SK-N-SH treated with all-trans-retinoic acid at 6 μM for 48 hours (cell line): ENCODE measurements around the gene TAF5L.

ENCODE experiments used
- ATAC-seq: fragments of 200-7000 bp; cut with Tn5 transposase; 3 replicates; pipeline ENCODE4 v1.9.1; 2020; ENCODE audit warnings: mild to moderate bottlenecking, moderate library complexity
- BACH2 ChIP-seq: fragments of 250-450 bp; sonication (Bioruptor Pico); IDR thresholded peaks from 2 replicates; pipeline ENCODE4 v1.9.0; 2021; ENCODE audit warnings: mild to moderate bottlenecking, borderline replicate concordance
- CSDC2 ChIP-seq: fragments of 250-450 bp; sonication (Bioruptor Pico); IDR thresholded peaks from 2 replicates; pipeline ENCODE4 v1.5.0; 2020; ENCODE audit warnings: mild to moderate bottlenecking, moderate library complexity
- CSRNP3 ChIP-seq: fragments of 250-450 bp; sonication (Bioruptor Pico); IDR thresholded peaks from 2 replicates; pipeline ENCODE4 v1.5.1; 2021; ENCODE audit warnings: mild to moderate bottlenecking, moderate library complexity
- ESRRG ChIP-seq: fragments of 250-450 bp; sonication (Bioruptor Pico); IDR thresholded peaks from 2 replicates; pipeline ENCODE4 v1.6.1; 2021; ENCODE audit warnings: mild to moderate bottlenecking
- ISL1 ChIP-seq: fragments of 250-450 bp; sonication (Bioruptor Pico); IDR thresholded peaks from 2 replicates; pipeline ENCODE4 v2.1.2; 2022; ENCODE audit warnings: mild to moderate bottlenecking, moderate library complexity
- OSR1 ChIP-seq: fragments of 250-450 bp; sonication (Bioruptor Pico); IDR thresholded peaks from 2 replicates; pipeline ENCODE4 v1.8.0; 2022; ENCODE audit warnings: moderate library complexity, mild to moderate bottlenecking, inconsistent platforms
- PATZ1 ChIP-seq: fragments of 250-450 bp; sonication (Bioruptor Pico); IDR thresholded peaks from 2 replicates; pipeline ENCODE4 v1.8.0; 2020; ENCODE audit warnings: mild to moderate bottlenecking, moderate library complexity, borderline replicate concordance
- POU6F1 ChIP-seq: fragments of 250-450 bp; sonication (Bioruptor Pico); IDR thresholded peaks from 2 replicates; pipeline ENCODE4 v1.8.0; 2021; ENCODE audit warnings: low read depth, mild to moderate bottlenecking, moderate library complexity, borderline replicate concordance
- PPARA ChIP-seq: fragments of 250-450 bp; sonication (Bioruptor Pico); IDR thresholded peaks from 2 replicates; pipeline ENCODE4 v1.5.0; 2020; ENCODE audit warnings: mild to moderate bottlenecking, borderline replicate concordance
- RARB ChIP-seq: fragments of 250-450 bp; sonication (Bioruptor Pico); IDR thresholded peaks from 2 replicates; pipeline ENCODE4 v1.8.0; 2021; ENCODE audit warnings: mild to moderate bottlenecking, moderate library complexity
- SNAI2 ChIP-seq: fragments of 250-450 bp; sonication (Bioruptor Pico); IDR thresholded peaks from 2 replicates; pipeline ENCODE4 v1.5.0; 2020; ENCODE audit warnings: mild to moderate bottlenecking, moderate library complexity
- TCF4 ChIP-seq: fragments of 250-450 bp; sonication (Bioruptor Pico); IDR thresholded peaks from 2 replicates; pipeline ENCODE4 v1.8.0; 2021; ENCODE audit warnings: mild to moderate bottlenecking, moderate library complexity, borderline replicate concordance
- TOX ChIP-seq: fragments of 250-450 bp; sonication (Bioruptor Pico); IDR thresholded peaks from 2 replicates; pipeline ENCODE4 v1.8.0; 2021; ENCODE audit warnings: mild to moderate bottlenecking, moderate library complexity, borderline replicate concordance
- ZC3H10 ChIP-seq: fragments of 250-450 bp; sonication (Bioruptor Pico); IDR thresholded peaks from 2 replicates; pipeline ENCODE4 v1.5.1; 2021; ENCODE audit warnings: mild to moderate bottlenecking, moderate library complexity
- ZFP3 ChIP-seq: fragments of 250-450 bp; sonication (Bioruptor Pico); IDR thresholded peaks from 2 replicates; pipeline ENCODE4 v1.5.0; 2020; ENCODE audit warnings: mild to moderate bottlenecking, moderate library complexity
- ZFP30 ChIP-seq: fragments of 450-650 bp; formaldehyde crosslinking; IDR thresholded peaks from 2 replicates; pipeline ENCODE4 v1.5.0; 2022; ENCODE audit warnings: mild to moderate bottlenecking, moderate library complexity
- ZNF565 ChIP-seq: fragments of 450-650 bp; formaldehyde crosslinking; conservative IDR thresholded peaks from 2 replicates; pipeline ENCODE4 v1.5.0; 2020; ENCODE audit warnings: low read depth, mild to moderate bottlenecking, moderate library complexity
- ZNF70 ChIP-seq: fragments of 450-650 bp; formaldehyde crosslinking; IDR thresholded peaks from 2 replicates; pipeline ENCODE4 v1.5.0; 2020; ENCODE audit warnings: mild to moderate bottlenecking, moderate library complexity
- ZNF8 ChIP-seq: fragments of 450-650 bp; formaldehyde crosslinking; IDR thresholded peaks from 2 replicates; pipeline ENCODE4 v1.5.0; 2020; ENCODE audit warnings: mild to moderate bottlenecking, moderate library complexity
- TF ChIP-seq, protein P1 (sequence below): fragments of 250-450 bp; sonication (Bioruptor Pico); IDR thresholded peaks from 2 replicates; pipeline ENCODE4 v1.5.0; 2020; ENCODE audit warnings: mild to moderate bottlenecking, moderate library complexity
- TF ChIP-seq, protein P2 (sequence below): fragments of 250-450 bp; sonication (Bioruptor Pico); IDR thresholded peaks from 2 replicates; pipeline ENCODE4 v1.5.1; 2020; ENCODE audit warnings: low read depth, mild to moderate bottlenecking, moderate library complexity

TAF5L gene

DNA sequence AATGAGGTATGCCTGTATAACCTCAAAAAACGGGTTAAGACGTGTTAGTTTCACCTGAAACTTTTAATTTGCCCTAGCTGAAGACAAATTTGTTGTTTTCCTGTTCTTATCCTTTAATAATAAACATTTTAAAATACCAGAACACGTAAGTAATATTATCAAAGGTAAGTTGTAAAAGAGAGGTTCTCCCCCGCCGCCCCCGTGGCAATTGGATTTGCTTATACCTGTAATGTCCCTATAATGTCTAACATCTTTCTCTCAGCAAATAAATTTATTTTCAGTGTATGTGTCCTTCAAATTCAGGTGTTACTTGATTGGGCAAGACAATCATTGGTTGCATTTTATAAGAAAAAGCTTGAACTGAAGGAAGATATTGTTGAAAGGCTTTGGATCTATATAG, 6.0 kb upstream of the TAF5L start (continued):
- TF ChIP-seq, protein P1, sequence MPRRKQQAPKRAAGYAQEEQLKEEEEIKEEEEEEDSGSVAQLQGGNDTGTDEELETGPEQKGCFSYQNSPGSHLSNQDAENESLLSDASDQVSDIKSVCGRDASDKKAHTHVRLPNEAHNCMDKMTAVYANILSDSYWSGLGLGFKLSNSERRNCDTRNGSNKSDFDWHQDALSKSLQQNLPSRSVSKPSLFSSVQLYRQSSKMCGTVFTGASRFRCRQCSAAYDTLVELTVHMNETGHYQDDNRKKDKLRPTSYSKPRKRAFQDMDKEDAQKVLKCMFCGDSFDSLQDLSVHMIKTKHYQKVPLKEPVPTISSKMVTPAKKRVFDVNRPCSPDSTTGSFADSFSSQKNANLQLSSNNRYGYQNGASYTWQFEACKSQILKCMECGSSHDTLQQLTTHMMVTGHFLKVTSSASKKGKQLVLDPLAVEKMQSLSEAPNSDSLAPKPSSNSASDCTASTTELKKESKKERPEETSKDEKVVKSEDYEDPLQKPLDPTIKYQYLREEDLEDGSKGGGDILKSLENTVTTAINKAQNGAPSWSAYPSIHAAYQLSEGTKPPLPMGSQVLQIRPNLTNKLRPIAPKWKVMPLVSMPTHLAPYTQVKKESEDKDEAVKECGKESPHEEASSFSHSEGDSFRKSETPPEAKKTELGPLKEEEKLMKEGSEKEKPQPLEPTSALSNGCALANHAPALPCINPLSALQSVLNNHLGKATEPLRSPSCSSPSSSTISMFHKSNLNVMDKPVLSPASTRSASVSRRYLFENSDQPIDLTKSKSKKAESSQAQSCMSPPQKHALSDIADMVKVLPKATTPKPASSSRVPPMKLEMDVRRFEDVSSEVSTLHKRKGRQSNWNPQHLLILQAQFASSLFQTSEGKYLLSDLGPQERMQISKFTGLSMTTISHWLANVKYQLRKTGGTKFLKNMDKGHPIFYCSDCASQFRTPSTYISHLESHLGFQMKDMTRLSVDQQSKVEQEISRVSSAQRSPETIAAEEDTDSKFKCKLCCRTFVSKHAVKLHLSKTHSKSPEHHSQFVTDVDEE: no peak

DNA sequence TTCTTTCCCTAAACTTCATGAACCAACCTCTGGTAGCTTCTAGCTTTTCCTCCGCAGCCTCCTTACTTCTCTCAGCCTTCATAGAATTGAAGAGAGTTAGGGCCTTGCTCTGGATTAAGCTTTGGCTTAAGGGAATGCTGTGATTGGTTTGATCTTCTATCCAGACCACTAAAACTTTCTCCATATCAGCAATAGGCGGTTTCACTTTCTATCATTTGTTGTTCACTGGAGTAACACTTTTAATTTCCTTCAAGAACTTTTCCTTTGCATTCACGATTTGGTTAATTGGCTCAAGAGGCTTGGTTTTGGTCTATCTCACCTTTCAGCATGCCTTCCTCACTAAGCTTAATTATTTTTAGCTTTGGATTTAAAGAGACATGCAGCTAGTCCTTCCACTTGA, 5.2 kb upstream of the TAF5L start:
- TF ChIP-seq, protein P1: no peak
- TF ChIP-seq ZFP3 (CRISPR knock-in tag): no peak
- no peak for TF ChIP-seq TCF4 (CRISPR knock-in tag)
- no peak for TF ChIP-seq BACH2 (CRISPR knock-in tag)
- TF ChIP-seq ZFP30: no peak
- no peak for TF ChIP-seq ZC3H10 (CRISPR knock-in tag)
- no peak for TF ChIP-seq CSDC2 (CRISPR knock-in tag)
- no peak for TF ChIP-seq ISL1 (CRISPR knock-in tag)
- no peak for TF ChIP-seq ZNF565 (CRISPR knock-in tag)
- TF ChIP-seq ESRRG: no peak
- no peak for TF ChIP-seq ZNF8 (CRISPR knock-in tag)
- no peak for TF ChIP-seq CSRNP3 (CRISPR knock-in tag)
- no peak for TF ChIP-seq RARB (CRISPR knock-in tag)
- TF ChIP-seq, protein P2, sequence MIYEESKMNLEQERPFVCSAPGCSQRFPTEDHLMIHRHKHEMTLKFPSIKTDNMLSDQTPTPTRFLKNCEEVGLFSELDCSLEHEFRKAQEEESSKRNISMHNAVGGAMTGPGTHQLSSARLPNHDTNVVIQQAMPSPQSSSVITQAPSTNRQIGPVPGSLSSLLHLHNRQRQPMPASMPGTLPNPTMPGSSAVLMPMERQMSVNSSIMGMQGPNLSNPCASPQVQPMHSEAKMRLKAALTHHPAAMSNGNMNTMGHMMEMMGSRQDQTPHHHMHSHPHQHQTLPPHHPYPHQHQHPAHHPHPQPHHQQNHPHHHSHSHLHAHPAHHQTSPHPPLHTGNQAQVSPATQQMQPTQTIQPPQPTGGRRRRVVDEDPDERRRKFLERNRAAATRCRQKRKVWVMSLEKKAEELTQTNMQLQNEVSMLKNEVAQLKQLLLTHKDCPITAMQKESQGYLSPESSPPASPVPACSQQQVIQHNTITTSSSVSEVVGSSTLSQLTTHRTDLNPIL: no peak
- TF ChIP-seq PPARA (CRISPR knock-in tag): no peak
- TF ChIP-seq OSR1: no peak
- no peak for ATAC-seq

DNA sequence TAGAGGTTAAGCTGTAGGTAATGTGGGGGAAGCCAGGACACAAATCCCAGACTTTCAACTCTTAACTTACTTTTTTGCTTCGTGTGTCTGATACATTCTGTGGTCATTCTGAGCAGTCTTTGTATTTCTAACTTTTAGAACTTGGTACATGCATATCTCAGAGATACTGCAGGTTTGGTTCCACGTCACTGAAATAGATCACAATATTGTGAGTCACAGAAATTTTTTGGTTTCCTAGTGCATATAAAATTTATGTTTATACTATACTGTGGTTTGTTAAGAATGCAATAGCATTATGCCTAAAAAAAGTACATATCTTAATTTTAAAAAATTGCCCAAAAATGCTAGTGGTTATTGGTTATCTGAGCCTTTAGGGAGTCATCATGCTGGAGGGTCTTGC, 3.3 kb upstream of the TAF5L start:
- TF ChIP-seq, protein P1: no peak
- TF ChIP-seq ZFP3 (CRISPR knock-in tag): no peak
- no peak for TF ChIP-seq ZNF8 (CRISPR knock-in tag)
- TF ChIP-seq ZNF70 (CRISPR knock-in tag): no peak
- TF ChIP-seq PPARA (CRISPR knock-in tag): no peak
- no peak for TF ChIP-seq ESRRG
- no peak for TF ChIP-seq SNAI2 (CRISPR knock-in tag)
- TF ChIP-seq, all 23 proteins: peak for 0
- ATAC-seq: no peak

GRCh38 chr1:229627003-229627402, 1.1 kb upstream of the TAF5L start:
- ATAC-seq: no peak
- no peak for TF ChIP-seq POU6F1
- no peak for TF ChIP-seq ZNF8 (CRISPR knock-in tag)
- TF ChIP-seq TOX (CRISPR knock-in tag): no peak
- TF ChIP-seq PATZ1 (CRISPR knock-in tag): no peak
- TF ChIP-seq, protein P2: no peak
- TF ChIP-seq ISL1 (CRISPR knock-in tag): no peak
